CD8-positive, alpha-beta memory T cell (primary cell): ENCODE data around the gene SMG5. TPM values are rescaled to one million over a fixed set of nuclear protein-coding genes. Genes with fewer than 3 reads are reported as not detected.

Experiments
- CTCF ChIA-PET: fragments of 350-600 bp; sonication (Branson Sonifier 250); formaldehyde crosslinking; loops from one replicate; lab custom pipeline; 2021; ENCODE audit warnings: antibody characterized with exemption; lab: Charles Lee
- POLR2A ChIA-PET: fragments of 350-600 bp; sonication (Branson Sonifier 250); formaldehyde crosslinking; loops from one replicate; lab custom pipeline; 2021; ENCODE audit warnings: antibody characterized with exemption; lab: Charles Lee
- DNase-seq, 5 donors: peaks; one replicate each; pipeline versions ENCODE4 v3.0.0 to v3.0.0-alpha.2; 2020 to 2022; ENCODE audit warnings: mixed read lengths in 1 of 5
- H3K27ac ChIP-seq: one replicate; pipeline ENCODE4 v1.7.0; 2013; ENCODE audit warnings: low read depth, mild to moderate bottlenecking, low read length, moderate library complexity
- H3K27me3 ChIP-seq: 2 replicates; pipeline ENCODE4 v1.7.0; 2013; ENCODE audit warnings: low read length, mild to moderate bottlenecking; ENCODE audit not compliant: insufficient read depth, poor library complexity, severe bottlenecking
- H3K36me3 ChIP-seq: 2 replicates; pipeline ENCODE4 v1.7.0; 2013; ENCODE audit warnings: mild to moderate bottlenecking, low read length, moderate library complexity; ENCODE audit not compliant: insufficient read depth
- H3K4me1 ChIP-seq: 2 replicates; pipeline ENCODE4 v1.7.0; 2013; ENCODE audit warnings: mild to moderate bottlenecking, low read length, moderate library complexity; ENCODE audit not compliant: insufficient read depth
- H3K4me3 ChIP-seq: 2 replicates; pipeline ENCODE4 v1.7.0; 2013; ENCODE audit warnings: mild to moderate bottlenecking, low read length
- H3K9me3 ChIP-seq: 2 replicates; pipeline ENCODE4 v1.7.0; 2013; ENCODE audit warnings: mild to moderate bottlenecking, low read length
- H3K27ac Mint-ChIP-seq, 8 donors: one replicate each; pipeline ENCODE4 v1.8.0; 2020 to 2021; ENCODE audit warnings: mixed read lengths in 8 of 8, mild to moderate bottlenecking in 6 of 8, inconsistent platforms in 3 of 8, moderate library complexity in 3 of 8
- H3K27me3 Mint-ChIP-seq, 2 donors: one replicate each; pipeline ENCODE4 v1.8.0; 2020 to 2021; ENCODE audit warnings: mixed read lengths in 2 of 2, mild to moderate bottlenecking in 1 of 2, moderate library complexity in 1 of 2
- H3K36me3 Mint-ChIP-seq, 3 donors: one replicate each; pipeline ENCODE4 v1.8.0; 2020 to 2021; ENCODE audit warnings: mixed read lengths in 3 of 3, inconsistent platforms in 1 of 3, mild to moderate bottlenecking in 1 of 3
- H3K4me1 Mint-ChIP-seq, 3 donors: one replicate each; pipeline ENCODE4 v1.8.0; 2020 to 2021; ENCODE audit warnings: mixed read lengths in 3 of 3, inconsistent platforms in 1 of 3, mild to moderate bottlenecking in 1 of 3
- H3K4me3 Mint-ChIP-seq, 7 donors: one replicate each; pipeline ENCODE4 v1.8.0; 2020 to 2021; ENCODE audit warnings: mixed read lengths in 7 of 7, mild to moderate bottlenecking in 6 of 7, moderate library complexity in 4 of 7, inconsistent platforms in 2 of 7
- H3K9me3 Mint-ChIP-seq, 5 donors: one replicate each; pipeline ENCODE4 v1.8.0; 2020 to 2022; ENCODE audit warnings: mixed read lengths in 5 of 5, mild to moderate bottlenecking in 3 of 5, moderate library complexity in 2 of 5, inconsistent platforms in 1 of 5
- polyA plus RNA-seq: library from polyadenylated mRNA; unstranded; fragments of 300-500 nt; fragmentation: Illumina TruSeq; gene quantifications from one replicate; pipeline ENCODE4 v1.2.3, GENCODE V29; 2021
- total RNA-seq, 2 experiments: library from RNA; stranded (reverse); gene quantifications; one replicate each; pipeline ENCODE4 v1.2.3, GENCODE V29; 2021

The SMG5 gene
- total and polyA plus RNA-seq, 3 experiments from 2014 or later, result 27.3 to 117 (median 110) TPM

DNA sequence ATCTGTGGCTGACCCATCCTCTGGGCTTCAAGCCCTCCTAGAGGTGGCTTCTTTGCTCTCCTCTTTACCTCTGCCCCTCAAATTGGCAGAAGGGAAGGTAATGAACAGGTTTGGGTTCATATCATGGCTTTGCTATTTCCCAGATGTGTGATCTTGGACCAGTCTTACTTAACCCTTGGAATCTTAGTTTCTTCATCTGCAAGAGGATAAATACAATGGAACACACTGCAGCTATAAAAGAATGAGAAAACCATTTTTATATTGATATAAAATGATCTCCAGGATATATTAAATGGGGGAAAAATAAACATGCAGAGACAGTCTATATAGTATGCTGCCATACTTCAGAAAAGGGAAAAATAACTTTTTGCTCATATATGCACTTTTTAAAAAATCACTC is 7.2 kb upstream of the SMG5 start:
- Mint-ChIP-seq H3K27me3 (no peaks in the 10 kb centered on the region), H3K9me3 (no peaks in the 10 kb centered on the region)
- POLR2A ChIA-PET, result no interaction called here

DNA sequence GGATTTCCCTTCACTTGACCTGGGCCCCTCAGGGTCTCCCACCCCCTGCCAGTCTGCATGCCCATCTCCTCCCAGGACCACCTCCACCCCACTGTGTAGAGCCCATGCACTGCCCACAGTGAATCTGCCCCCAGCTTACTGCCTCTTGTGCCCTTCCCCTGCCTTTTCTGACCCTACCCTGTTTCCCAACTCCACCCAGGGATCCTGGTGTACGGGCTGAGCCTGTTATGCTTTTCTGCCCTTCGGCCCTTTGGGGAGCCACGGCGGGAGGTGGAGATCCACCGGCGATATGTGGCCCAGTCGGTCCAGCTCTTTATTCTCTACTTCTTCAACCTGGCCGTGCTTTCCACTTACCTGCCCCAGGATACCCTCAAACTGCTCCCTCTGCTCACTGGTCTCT is 3.4 kb upstream of the SMG5 start:
- ChIA-PET CTCF (no interaction called here), POLR2A (no interaction called here)
- H3K36me3 Mint-ChIP-seq, result peaks cover 4 to 32% (median 7%) of the 10 kb centered on the region in 3 donors
- H3K27ac Mint-ChIP-seq, result peak overlapping the region in 1 of 8 donors; percentile 56
- H3K4me1 ChIP-seq, result peaks cover 25% of the 10 kb centered on the region
- peak overlapping the region in 2 of 7 donors; percentile 28 to 44 for H3K4me3 Mint-ChIP-seq
- H3K27me3 ChIP-seq, result no peaks in the 10 kb centered on the region
- H3K9me3 Mint-ChIP-seq, result no peaks in the 10 kb centered on the region
- H3K36me3 ChIP-seq, result no peaks in the 10 kb centered on the region
- no peaks in the 10 kb centered on the region for H3K9me3 ChIP-seq
- H3K27ac ChIP-seq, result no peak overlapping the region
- DNase-seq, result no peak
- H3K4me1 Mint-ChIP-seq, result peaks cover 27 to 34% (median 29%) of the 10 kb centered on the region in 3 donors
- H3K27me3 Mint-ChIP-seq, result no peaks in the 10 kb centered on the region
- no peak overlapping the region for H3K4me3 ChIP-seq

More for the DNA sequence above, 7.2 kb upstream of the SMG5 start:
- H3K9me3 ChIP-seq, result no peaks in the 10 kb centered on the region
- no peak overlapping the region for H3K4me3 ChIP-seq
- no peaks in the 10 kb centered on the region for H3K36me3 ChIP-seq
- H3K27ac Mint-ChIP-seq, result peak overlapping the region in 1 of 8 donors; percentile 68
- H3K27me3 ChIP-seq, result no peaks in the 10 kb centered on the region
- no peak overlapping the region for H3K27ac ChIP-seq
- H3K4me3 Mint-ChIP-seq, result no peak overlapping the region
- peaks cover 8% of the 10 kb centered on the region for H3K4me1 ChIP-seq
- H3K36me3 Mint-ChIP-seq, result peaks cover 4 to 33% (median 7%) of the 10 kb centered on the region in 3 donors
- no peak for DNase-seq
- peaks cover 5 to 15% (median 7%) of the 10 kb centered on the region in 3 donors for H3K4me1 Mint-ChIP-seq
- CTCF ChIA-PET, result no interaction called here

DNA sequence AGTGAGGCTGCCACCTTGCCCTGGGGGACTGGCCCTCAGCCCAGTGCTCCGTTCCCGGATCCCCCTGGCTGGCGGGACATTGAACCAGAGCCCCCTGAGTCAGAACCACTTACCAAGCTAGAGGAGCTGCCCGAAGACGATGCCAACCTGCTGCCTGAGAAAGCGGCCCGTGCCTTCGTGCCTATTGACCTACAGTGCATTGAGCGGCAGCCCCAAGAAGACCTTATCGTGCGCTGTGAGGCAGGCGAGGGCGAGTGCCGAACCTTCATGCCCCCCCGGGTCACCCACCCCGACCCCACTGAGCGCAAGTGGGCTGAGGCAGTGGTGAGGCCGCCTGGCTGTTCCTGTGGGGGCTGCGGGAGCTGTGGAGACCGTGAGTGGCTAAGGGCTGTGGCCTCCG is 2.8 kb upstream of the SMG5 start:
- POLR2A ChIA-PET, result no interaction called here
- no peak for DNase-seq
- Mint-ChIP-seq H3K27me3 (no peaks in the 10 kb centered on the region), H3K4me1 (peaks cover 33 to 40% (median 35%) of the 10 kb centered on the region in 3 donors), H3K36me3 (peaks cover 4 to 30% (median 7%) of the 10 kb centered on the region in 3 donors), H3K4me3 (no peak overlapping the region), H3K9me3 (no peaks in the 10 kb centered on the region), H3K27ac (no peak overlapping the region)
- Histone ChIP-seq H3K4me3 (no peak overlapping the region), H3K27me3 (no peaks in the 10 kb centered on the region), H3K9me3 (no peaks in the 10 kb centered on the region), H3K4me1 (peaks cover 29% of the 10 kb centered on the region), H3K36me3 (no peaks in the 10 kb centered on the region), H3K27ac (no peak overlapping the region)
- CTCF ChIA-PET, result no interaction called here

DNA sequence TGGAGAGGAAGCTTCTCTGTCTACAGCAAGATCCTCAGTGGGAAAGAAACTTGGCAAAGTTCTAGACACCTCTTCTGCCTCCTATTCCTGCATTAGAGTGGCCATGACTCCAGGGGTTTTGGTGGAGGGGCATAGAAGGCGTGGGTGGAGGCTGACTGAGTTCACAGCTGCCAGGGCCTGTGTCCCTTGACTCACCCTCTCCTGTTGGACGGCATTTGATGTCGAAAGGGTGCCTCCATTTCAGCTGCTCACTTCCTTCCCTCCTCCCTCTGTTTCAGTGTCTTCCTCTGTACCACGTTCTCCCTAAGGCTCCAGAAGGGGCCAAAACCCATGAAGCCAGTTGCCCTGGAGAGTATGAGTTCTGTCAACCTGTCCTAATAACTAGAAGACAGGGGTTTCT is 2.1 kb upstream of the SMG5 start:
- no peaks in the 10 kb centered on the region for H3K36me3 ChIP-seq
- ChIA-PET CTCF (no interaction called here), POLR2A (no interaction called here)
- peaks cover 29% of the 10 kb centered on the region for H3K4me1 ChIP-seq
- H3K4me3 ChIP-seq, result no peak overlapping the region
- H3K4me1 Mint-ChIP-seq, result peaks cover 39 to 47% (median 39%) of the 10 kb centered on the region in 3 donors
- peak overlapping the region in 1 of 7 donors; percentile 63 for H3K4me3 Mint-ChIP-seq
- no peak overlapping the region for H3K27ac ChIP-seq
- no peaks in the 10 kb centered on the region for H3K9me3 Mint-ChIP-seq
- no peaks in the 10 kb centered on the region for H3K27me3 ChIP-seq
- H3K27me3 Mint-ChIP-seq, result no peaks in the 10 kb centered on the region
- H3K36me3 Mint-ChIP-seq, result peaks cover 0 to 29% (median 3%) of the 10 kb centered on the region in 3 donors
- DNase-seq, result no peak
- H3K27ac Mint-ChIP-seq, result peak overlapping the region in 1 of 8 donors; percentile 96
- no peaks in the 10 kb centered on the region for H3K9me3 ChIP-seq

DNA sequence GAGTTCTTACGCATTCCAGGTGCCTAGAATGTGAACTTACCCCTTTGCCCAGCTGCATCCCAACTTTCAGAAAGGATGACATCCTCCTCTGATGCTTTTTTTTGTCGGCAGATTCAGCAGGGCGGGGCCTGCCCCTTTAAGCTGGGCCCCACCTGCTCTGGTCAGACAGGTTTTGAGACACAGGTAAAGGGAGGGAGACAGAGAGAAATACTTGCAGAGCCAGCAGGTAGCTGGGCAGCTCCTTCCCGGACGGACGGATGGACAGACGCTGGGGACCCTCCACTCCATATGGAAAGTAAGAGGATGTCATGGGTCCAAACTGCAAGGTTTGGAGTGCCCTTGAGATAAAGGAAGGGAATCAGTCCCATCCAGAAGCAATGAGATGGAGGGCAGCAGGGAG is 1.5 kb upstream of the SMG5 start, which contains the start of gene TMEM79:
Gene TMEM79, plus strand, starts transcription at position 214 of the 400 bp plus-strand sequence. CDS start 902 bp downstream, outside the sequence.
- peak within 1 kb of the TSS; percentile 92 for H3K4me3 ChIP-seq
- H3K4me1 ChIP-seq, result peaks cover 29% of the 10 kb centered on the region
- peaks cover 39 to 48% (median 41%) of the 10 kb centered on the region in 3 donors for H3K4me1 Mint-ChIP-seq
- CTCF ChIA-PET, result interaction anchor here (1.7 kb wide), 1 partner anchor 10 kb away, joined by 6 read pairs; no protein-coding TSS in a partner anchor
- H3K27ac Mint-ChIP-seq, result peak within 1 kb of the TSS; percentile 89 to 97 (median 94)
- POLR2A ChIA-PET, result interaction anchor here (2.5 kb wide), 1 partner anchor 10 kb away, joined by 18 read pairs; the partner anchor contains the start of gene GLMP
- peak within 1 kb of the TSS; percentile 74 for H3K27ac ChIP-seq
- no peaks in the 10 kb centered on the region for H3K9me3 Mint-ChIP-seq
- peak within 1 kb of the TSS; percentile 91 to 97 (median 95) for H3K4me3 Mint-ChIP-seq
- peaks cover 0 to 29% (median 0%) of the 10 kb centered on the region in 3 donors for H3K36me3 Mint-ChIP-seq
- no peaks in the 10 kb centered on the region for H3K9me3 ChIP-seq
- no peak for DNase-seq
- H3K27me3 ChIP-seq, result no peaks in the 10 kb centered on the region
- H3K27me3 Mint-ChIP-seq, result no peaks in the 10 kb centered on the region
- no peaks in the 10 kb centered on the region for H3K36me3 ChIP-seq

DNA sequence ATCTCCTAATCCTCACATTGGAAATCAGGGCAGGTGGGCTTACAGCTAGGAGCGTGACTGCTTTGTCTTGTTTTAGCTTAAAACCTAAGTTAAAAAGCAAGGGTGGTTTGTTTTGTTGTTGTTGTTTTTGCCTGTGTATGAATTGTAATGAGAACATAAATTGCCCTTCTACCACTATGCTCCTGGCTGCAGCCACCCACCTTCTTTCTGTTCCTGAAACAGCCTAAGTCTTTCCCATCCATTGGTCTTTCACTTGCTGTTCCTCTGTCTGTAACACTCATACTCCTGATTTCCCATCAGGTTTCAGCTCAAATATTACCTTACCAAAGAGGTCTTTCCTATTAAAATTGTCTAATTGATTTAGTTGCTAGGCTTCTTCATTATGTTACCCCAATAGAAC is 896 bp upstream of the SMG5 start:
- Histone ChIP-seq H3K36me3 (peaks cover 5% of the 10 kb centered on the region), H3K27me3 (no peaks in the 10 kb centered on the region), H3K4me1 (peaks cover 29% of the 10 kb centered on the region), H3K9me3 (no peaks in the 10 kb centered on the region), H3K4me3 (peak overlapping the region; percentile 92), H3K27ac (no peak overlapping the region)
- H3K4me1 Mint-ChIP-seq, result peaks cover 39 to 48% (median 41%) of the 10 kb centered on the region in 3 donors
- H3K36me3 Mint-ChIP-seq, result peaks cover 0 to 28% (median 0%) of the 10 kb centered on the region in 3 donors
- H3K27ac Mint-ChIP-seq, result peak overlapping the region; percentile 19 to 97 (median 94)
- ChIA-PET POLR2A (interaction anchor here (0.8 to 2.5 kb wide), 6 partner anchors 10 to 350 kb away, joined by 3 to 25 read pairs (median 4); partner anchors contain the start of genes GLMP, KHDC4, PMF1 and SLC25A44), CTCF (interaction anchor here (0.8 to 3.6 kb wide), 7 partner anchors 11 to 155 kb away, joined by 3 to 11 read pairs (median 4); no protein-coding TSS in a partner anchor)
- peak overlapping the region; percentile 91 to 97 (median 95) for H3K4me3 Mint-ChIP-seq
- DNase-seq, result no peak
- H3K9me3 Mint-ChIP-seq, result no peaks in the 10 kb centered on the region
- no peaks in the 10 kb centered on the region for H3K27me3 Mint-ChIP-seq

DNA sequence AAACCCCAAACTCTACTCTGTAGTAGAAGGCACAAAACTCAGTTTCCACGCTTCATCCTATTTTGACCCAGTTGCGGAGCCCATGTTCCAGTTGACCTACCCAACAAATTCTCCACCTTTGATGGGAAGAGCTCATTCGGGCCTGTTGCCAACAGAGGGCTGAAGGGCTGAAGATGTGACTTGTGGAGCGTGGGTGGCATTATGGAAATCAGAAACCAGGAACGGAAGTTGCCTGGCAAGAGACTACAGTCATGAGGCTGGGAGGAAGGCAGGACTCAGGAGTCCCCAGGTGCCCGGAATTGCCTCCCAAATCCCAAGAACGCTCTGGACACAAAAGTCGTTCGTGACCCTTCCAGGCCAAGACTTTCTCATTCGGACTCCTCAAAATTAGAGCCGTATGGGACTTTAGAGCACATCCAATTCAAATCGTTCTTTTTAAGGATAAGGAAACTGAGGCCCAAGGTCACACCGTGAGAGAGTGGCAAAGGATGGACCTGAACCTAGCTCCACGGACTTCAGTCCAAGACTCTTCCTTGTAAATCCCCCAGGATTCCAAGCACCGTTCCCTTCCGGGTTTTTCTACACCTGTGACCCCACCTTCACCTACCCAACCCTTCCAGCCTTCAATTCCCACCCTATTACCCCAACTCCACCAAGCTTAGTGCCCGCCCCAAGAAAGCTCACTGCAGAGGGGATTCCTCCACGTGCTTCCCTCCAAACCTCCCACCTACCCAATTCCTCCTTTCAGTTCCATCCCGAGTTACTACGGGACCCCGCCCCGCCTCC is 739 bp downstream of the SMG5 start:
- Mint-ChIP-seq H3K9me3 (no peaks in the 10 kb centered on the region), H3K4me1 (peaks cover 42 to 52% (median 45%) of the 10 kb centered on the region in 3 donors), H3K27me3 (no peaks in the 10 kb centered on the region), H3K4me3 (peak overlapping the region; percentile 91 to 97 (median 95)), H3K36me3 (peaks cover 0 to 44% (median 2%) of the 10 kb centered on the region in 3 donors), H3K27ac (peak overlapping the region; percentile 89 to 97 (median 94))
- POLR2A ChIA-PET, result interaction anchor here (0.6 to 2.5 kb wide), 10 partner anchors 8 to 453 kb away, joined by 3 to 25 read pairs (median 4); partner anchors contain the start of genes CCT3, GLMP, PMF1 and SLC25A44
- Histone ChIP-seq H3K27me3 (no peaks in the 10 kb centered on the region), H3K4me3 (peak overlapping the region; percentile 92), H3K9me3 (no peaks in the 10 kb centered on the region), H3K4me1 (peaks cover 29% of the 10 kb centered on the region), H3K36me3 (peaks cover 19% of the 10 kb centered on the region), H3K27ac (peak overlapping the region; percentile 74)
- DNase-seq, result no peak
- CTCF ChIA-PET, result interaction anchor here (0.9 to 3.6 kb wide), 7 partner anchors 9 to 164 kb away, joined by 3 to 11 read pairs (median 4); no protein-coding TSS in a partner anchor
